ENCODE results near the gene PDE4B.
"Not testable (repeated sequence)": the region's sequence is repeated elsewhere in the genome, so short reads cannot be mapped to it uniquely, and the experiment has no call there.

The PDE4B gene

GRCh38 chr1:66050633-66051032 is 257.9 kb downstream of the PDE4B start:
- DNase-seq (ENCODE audit: low read depth, low spot score), result no peak

- no peak for DNase-seq (ENCODE audit: low read depth, low spot score)
These were observed 262.4 kb downstream of the PDE4B start for GRCh38 chr1:66055092-66055491.

DNA sequence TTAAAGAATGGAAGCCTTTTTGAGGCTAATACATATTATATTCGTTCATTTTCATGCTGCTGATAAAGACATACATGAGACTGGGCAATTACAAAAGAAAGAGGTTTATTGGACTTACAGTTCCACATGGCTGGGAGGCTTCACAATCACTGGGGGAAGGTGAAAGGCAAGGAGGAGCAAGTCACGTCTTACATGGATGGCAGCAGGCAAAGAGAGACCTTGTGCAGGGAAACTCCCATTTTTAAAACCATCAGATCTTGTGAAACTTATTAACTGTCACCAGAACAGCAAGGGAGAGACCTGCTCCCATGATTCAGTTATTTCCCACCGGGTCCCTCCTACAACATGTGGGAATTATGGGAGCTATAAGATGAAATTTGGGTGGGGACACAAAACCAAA is 264.8 kb downstream of the PDE4B start:
- not testable (repeated sequence) for DNase-seq (ENCODE audit: low read depth, low spot score)

DNA sequence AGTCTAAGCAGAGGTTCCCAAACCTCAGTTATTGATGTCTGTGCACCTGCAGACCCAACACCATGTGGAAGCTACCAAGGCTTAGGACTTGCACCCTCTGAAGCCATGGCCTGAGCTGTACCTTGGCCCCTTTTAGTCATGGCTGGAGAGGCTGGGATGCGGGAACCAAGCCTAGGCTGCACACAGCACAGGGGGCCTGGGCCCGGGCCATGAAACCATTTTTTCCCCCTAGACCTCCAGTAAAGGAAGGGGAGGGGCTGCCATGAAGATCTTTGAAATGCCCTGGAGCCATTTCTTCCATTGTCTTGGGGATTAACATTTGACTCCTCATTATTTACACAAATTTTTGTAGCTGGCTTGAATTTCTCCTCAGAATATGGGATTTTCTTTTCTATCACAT is 265.9 kb downstream of the PDE4B start:
- no peak for DNase-seq (ENCODE audit: low read depth, low spot score)

DNA sequence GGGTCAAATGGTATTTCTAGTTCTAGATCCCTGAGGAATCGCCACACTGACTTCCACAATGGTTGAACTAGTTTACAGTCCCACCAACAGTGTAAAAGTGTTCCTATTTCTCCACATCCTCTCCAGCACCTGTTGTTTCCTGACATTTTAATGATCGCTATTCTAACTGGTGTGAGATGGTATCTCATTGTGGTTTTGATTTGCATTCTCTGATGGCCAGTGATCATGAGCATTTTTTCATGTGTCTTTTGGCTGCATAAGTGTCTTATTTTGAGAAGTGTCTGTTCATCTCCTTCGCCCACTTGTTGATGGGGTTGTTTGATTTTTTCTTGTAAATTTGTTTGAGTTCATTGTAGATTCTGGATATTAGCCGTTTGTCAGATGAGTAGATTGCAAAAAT is 274.5 kb downstream of the PDE4B start:
- not testable (repeated sequence) for DNase-seq (ENCODE audit: low read depth, low spot score)

DNA sequence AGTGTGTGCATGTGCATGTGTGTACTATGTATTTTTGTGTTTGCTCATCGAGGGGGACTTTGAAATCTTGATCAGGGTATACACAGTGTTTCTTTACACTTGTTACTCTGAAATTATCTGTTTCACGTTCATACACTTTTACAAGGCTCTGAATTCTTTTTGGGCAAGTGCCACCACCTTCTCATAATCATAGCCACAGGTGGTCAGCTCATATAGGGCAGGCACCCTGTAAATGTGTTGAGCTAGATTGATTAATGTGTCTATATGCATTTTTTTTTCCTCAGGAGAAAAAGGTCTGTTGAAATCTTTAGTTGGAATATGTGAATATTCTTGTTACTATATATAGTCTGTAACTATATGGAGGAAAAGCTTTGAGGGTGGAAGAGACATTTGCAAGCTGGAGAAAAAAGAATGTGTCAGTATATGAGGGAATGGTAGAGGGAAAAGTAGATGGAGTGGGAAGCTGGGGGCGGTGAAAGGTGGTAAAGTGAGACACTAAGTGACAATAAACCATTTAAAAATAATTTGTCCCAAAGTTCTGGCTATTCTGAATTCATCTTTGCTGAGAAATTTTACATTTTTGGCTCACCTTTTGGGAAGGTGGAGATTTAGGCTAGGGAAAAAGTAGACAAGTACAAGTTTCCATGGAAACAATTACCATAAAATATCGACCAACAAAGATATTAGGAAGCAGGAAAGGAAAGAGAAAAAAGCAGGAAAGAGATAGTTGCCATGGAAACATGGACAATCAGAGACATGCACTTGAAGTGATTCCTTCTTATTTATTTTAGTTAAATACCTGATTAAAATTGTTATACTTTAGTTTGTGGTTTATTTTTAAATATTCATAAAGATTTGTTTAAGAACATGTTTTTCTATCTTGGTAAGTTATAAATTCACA is 277.5 kb downstream of the PDE4B start:
- DNase-seq (ENCODE audit: low read depth, low spot score), result no peak

- peak; percentile 26 for DNase-seq (ENCODE audit: low read depth, low spot score)
These were observed 280.7 kb downstream of the PDE4B start for GRCh38 chr1:66073388-66073787.

DNA sequence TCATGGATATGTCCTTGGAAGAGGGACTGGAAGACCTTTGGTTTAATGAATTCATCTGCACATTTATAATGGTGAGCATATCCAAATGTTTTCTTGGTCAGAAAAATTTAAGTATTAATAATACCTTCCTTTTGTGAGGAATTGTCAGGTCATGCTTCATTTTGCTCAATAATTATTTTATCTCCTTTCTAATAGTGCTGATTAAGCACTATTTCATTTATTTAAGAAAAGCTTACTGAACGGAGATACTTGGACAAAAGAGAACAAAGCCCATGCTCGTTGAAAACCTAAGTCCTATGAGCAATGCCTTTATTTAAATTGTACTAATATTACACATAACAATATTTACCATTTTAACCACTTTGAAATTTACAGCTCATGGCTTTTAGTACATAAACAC is 281.5 kb downstream of the PDE4B start:
- DNase-seq (ENCODE audit: low read depth, low spot score), result no peak

DNA sequence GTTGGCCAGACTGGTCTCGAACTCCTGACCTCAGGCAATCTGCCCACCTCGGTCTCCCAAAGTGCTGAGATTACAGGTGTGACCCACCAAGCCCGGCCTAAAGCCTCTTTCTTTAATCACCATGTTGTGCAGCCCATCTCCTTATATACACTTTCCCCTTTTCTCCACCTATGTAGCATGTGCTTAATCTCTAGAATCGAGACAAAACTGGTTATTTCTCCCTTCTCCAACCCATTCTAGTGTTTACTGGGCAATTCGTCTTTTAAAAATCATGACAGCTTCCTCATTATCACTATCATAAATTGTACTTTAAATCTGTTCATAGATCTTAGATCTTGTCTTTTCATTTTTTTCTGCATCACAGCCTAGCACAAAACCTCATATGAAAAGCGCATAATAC is 285.7 kb downstream of the PDE4B start:
- no peak for DNase-seq (ENCODE audit: low read depth, low spot score)

DNA sequence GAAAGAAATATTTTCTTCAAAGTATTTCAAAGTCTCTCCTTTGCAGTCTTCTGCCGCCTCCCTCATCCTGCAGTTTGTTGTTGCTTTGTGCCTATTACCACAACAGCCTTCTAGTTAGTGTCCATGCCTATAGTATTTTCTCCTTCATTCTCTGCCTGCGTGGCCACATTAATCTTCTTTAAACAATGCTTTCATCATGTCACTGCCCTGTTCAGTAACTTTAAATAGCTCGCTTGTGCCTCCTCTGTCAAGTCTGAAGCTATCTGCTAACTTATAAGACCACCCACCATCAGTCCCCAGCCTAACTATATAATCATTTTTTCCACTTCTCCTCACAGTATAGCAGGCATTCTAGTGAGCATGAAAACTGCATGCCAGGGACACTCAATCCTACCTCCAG is 290.3 kb downstream of the PDE4B start:
- no peak for DNase-seq (ENCODE audit: low read depth, low spot score)

GRCh38 chr1:66084442-66084841 is 291.7 kb downstream of the PDE4B start:
- no peak for DNase-seq (ENCODE audit: low read depth, low spot score)

DNA sequence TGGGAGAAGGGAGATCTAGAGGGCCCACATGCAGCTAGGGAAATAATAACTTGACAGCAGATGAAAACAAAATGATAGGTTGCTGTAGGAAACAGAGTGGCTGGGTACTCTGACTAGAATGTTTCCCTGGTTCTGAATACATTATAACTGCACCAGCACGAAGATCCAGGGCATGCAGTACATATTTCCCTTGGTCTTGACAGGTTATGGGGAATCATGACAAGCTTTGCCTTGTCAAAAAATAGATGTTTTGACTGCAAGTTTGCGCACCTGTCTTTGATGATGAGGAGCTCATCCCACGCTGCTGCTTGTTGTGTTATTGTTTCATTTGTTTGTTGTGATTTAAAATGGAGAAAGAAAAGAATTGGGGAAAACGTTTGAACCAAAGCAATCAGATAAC is 292.9 kb downstream of the PDE4B start:
- DNase-seq (ENCODE audit: low read depth, low spot score), result no peak

- DNase-seq (ENCODE audit: low read depth, low spot score), result no peak
These were observed 296.1 kb downstream of the PDE4B start for GRCh38 chr1:66088787-66089186.

- peak; percentile 71 for DNase-seq (ENCODE audit: low read depth, low spot score)
These were observed 298.3 kb downstream of the PDE4B start for GRCh38 chr1:66090859-66091457.

GRCh38 chr1:66095190-66095589 is 302.5 kb downstream of the PDE4B start:
- DNase-seq (ENCODE audit: low read depth, low spot score), result no peak

DNA sequence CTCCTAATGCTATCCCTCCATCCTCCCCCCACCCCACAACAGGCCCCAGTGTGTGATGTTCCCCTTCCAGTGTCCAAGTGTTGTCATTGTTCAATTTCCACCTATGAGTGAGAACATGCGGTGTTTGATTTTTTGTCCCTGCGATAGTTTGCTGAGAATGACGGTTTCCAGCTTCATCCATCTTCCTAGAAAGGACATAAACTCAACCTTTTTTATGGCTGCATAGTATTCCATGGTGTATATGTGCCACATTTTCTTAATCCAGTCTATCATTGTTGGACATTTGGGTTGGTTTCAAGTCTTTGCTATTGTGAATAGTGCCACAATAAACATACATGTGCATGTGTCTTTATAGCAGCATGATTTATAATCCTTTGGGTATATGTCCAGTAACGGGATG is 308.3 kb downstream of the PDE4B start:
- DNase-seq (ENCODE audit: low read depth, low spot score), result not testable (repeated sequence)

- not testable (repeated sequence) for DNase-seq (ENCODE audit: low read depth, low spot score)
These were observed 311.4 kb downstream of the PDE4B start for GRCh38 chr1:66104076-66104475.

GRCh38 chr1:66108624-66109023 is 315.9 kb downstream of the PDE4B start:
- DNase-seq (ENCODE audit: low read depth, low spot score), result no peak

GRCh38 chr1:66112744-66113400 is 320.2 kb downstream of the PDE4B start:
- no peak for DNase-seq (ENCODE audit: low read depth, low spot score)

DNA sequence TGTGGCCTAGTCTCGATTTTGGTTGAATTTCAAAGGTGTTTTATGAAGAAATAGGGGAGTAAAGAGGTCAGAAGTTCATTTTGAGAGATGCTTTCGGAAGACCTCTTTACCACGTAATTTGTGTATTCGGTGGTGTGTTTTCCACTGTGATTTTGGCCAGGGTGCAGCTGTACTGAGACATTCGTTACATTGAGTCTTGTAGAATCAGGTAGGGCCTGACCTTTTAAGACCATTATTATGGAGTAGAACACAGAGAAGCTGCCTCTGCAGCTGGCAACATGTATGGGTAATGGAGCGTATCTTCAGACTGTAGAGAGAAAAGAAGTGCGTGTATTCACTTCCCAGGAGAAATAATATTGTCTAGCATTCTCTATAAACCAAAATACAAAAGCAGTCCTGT is 326.5 kb downstream of the PDE4B start:
- no peak for DNase-seq (ENCODE audit: low read depth, low spot score)

GRCh38 chr1:66124670-66125069 is 332.0 kb downstream of the PDE4B start:
- DNase-seq (ENCODE audit: low read depth, low spot score), result no peak

- not testable (repeated sequence) for DNase-seq (ENCODE audit: low read depth, low spot score)
These were observed 335.9 kb downstream of the PDE4B start for GRCh38 chr1:66128641-66129040.

GRCh38 chr1:66132324-66132723 is 339.6 kb downstream of the PDE4B start:
- no peak for DNase-seq (ENCODE audit: low read depth, low spot score)
